ENCODE results near the gene TEX22. TPM values are rescaled to one million over a fixed set of nuclear protein-coding genes. Genes with fewer than 3 reads are reported as not detected.

TEX22 gene
- total RNA-seq, 2 donors from 2014 or later: 0.33 TPM; not detected in 1

GRCh38 chr14:105388110-105388951, 10.0 kb upstream of the TEX22 start:
- Histone ChIP-seq H3K4me1 (peaks cover 16% of the 10 kb centered on the region), H3K36me3 (replicated peaks in 1 of 2; ENCODE audit: insufficient read depth in 1 of 2, low read depth in 2 of 2) (peaks cover 0 to 1% of the 10 kb centered on the region in 2 donors), H3K4me3 (no peak overlapping the region), H3K27ac (no peak overlapping the region), H3K27me3 (no peaks in the 10 kb centered on the region), H3K9me3 (no peaks in the 10 kb centered on the region)
- WGBS, 2 donors: 91 to 100% methylated on average over 7 to 22 of the region's 25 CpGs
- TF ChIP-seq, protein P1, sequence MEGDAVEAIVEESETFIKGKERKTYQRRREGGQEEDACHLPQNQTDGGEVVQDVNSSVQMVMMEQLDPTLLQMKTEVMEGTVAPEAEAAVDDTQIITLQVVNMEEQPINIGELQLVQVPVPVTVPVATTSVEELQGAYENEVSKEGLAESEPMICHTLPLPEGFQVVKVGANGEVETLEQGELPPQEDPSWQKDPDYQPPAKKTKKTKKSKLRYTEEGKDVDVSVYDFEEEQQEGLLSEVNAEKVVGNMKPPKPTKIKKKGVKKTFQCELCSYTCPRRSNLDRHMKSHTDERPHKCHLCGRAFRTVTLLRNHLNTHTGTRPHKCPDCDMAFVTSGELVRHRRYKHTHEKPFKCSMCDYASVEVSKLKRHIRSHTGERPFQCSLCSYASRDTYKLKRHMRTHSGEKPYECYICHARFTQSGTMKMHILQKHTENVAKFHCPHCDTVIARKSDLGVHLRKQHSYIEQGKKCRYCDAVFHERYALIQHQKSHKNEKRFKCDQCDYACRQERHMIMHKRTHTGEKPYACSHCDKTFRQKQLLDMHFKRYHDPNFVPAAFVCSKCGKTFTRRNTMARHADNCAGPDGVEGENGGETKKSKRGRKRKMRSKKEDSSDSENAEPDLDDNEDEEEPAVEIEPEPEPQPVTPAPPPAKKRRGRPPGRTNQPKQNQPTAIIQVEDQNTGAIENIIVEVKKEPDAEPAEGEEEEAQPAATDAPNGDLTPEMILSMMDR (IDR thresholded peaks at IDR 0.05): no peak
- no peak for TF ChIP-seq POLR2A (IDR thresholded peaks at IDR 0.05)
- peak in 1 of 4 donors; percentile 32 for DNase-seq
- intact Hi-C loops (cut with DNase I): no loop called here
- ATAC-seq: no peak

- H3K36me3 ChIP-seq (replicated peaks in 1 of 2; ENCODE audit: insufficient read depth in 1 of 2, low read depth in 2 of 2): no peaks in the 10 kb centered on the region
Observed at GRCh38 chr14:105388976-105389375, 9.4 kb upstream of the TEX22 start.

DNA sequence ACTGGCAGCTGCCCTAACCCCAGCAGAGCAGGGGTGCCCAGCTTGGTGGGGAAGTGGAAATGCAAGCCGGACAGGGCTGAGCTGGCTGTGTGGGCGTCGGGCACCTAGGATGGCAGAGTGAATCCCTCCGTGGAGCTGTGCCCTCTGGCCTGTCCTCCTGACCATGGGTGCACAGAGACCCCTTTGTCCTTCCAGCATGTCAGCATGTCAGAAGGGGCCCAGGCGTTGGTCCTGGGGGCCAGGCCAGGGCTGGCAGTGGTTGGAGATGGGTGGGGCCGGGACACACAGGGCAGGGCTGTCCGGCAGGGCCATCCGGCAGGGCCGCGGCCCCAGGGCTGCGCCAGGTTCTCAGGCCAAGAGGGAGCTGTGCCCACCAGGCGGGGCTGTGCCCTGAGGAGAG, 8.8 kb upstream of the TEX22 start:
- no peak for DNase-seq

More at GRCh38 chr14:105388976-105389375, 9.4 kb upstream of the TEX22 start:
- Histone ChIP-seq H3K4me1 (peaks cover 16% of the 10 kb centered on the region), H3K27me3 (no peaks in the 10 kb centered on the region), H3K27ac (no peak overlapping the region), H3K9me3 (no peaks in the 10 kb centered on the region), H3K4me3 (no peak overlapping the region)
- intact Hi-C loops (cut with DNase I): no loop called here
- WGBS, 2 donors: 89 to 92% methylated on average over 5 to 16 of the region's 16 CpGs
- DNase-seq (no peak), ATAC-seq (no peak)
- TF ChIP-seq POLR2A (IDR thresholded peaks at IDR 0.05): no peak
- TF ChIP-seq, protein P1 (IDR thresholded peaks at IDR 0.05): no peak

DNA sequence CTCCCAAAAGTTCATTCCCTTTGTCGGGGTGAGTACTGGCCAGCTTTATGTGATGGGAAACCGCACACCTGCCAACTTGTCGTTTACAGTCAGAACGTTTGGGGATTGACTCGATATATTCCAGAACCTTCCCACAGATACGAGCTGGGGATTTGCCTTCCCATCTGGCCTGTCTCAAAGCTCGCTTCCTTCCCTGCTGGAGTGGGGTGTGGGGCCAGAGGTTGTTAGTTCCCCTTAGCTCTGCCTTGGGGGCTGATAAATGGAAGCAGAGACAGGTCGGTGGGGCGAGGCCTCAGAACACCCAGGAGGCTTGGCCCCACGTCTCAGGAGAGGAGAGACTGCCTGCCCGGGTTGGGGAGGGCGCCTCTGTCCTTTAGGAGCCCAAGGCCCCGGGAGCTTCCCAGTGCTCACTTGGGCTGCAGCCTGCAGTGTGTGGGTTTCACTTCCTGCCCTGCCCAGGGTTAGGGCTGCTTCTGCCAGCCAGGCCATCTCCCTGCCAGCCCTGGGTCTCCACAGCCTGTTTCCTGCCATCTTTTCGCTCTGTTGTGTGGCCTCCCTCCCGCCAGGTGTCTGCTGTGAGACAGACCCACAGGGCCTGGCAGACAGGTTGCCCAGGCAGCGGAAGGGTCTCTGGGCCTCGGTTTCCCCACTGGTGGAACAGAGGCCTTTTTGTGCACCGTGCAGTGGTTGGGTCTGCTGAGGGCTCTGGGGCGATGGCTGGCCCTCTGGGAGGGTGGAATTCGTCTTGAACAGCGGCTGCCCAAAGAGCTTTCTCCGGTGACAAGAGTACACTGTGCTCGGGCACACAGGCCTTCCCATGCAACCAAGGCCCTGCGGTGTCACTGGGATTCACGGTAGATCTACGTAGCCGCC, 8.1 kb upstream of the TEX22 start:
- DNase-seq: peak in 1 of 4 donors; percentile 36
- Histone ChIP-seq H3K36me3 (replicated peaks in 1 of 2; ENCODE audit: insufficient read depth in 1 of 2, low read depth in 2 of 2) (no peaks in the 10 kb centered on the region), H3K9me3 (no peaks in the 10 kb centered on the region), H3K4me1 (peaks cover 16% of the 10 kb centered on the region), H3K27ac (peak overlapping the region in 2 of 4 donors; percentile 20 to 23), H3K4me3 (no peak overlapping the region), H3K27me3 (no peaks in the 10 kb centered on the region)
- TF ChIP-seq POLR2A (IDR thresholded peaks at IDR 0.05): no peak
- TF ChIP-seq, protein P1 (IDR thresholded peaks at IDR 0.05): no peak
- 59 to 89% methylated on average over 3 to 26 of the region's 27 CpGs for WGBS, 2 donors
- intact Hi-C loops (cut with DNase I): no loop called here
- ATAC-seq: no peak

More for the DNA sequence above, 8.8 kb upstream of the TEX22 start:
- H3K4me1 ChIP-seq: peaks cover 16% of the 10 kb centered on the region
- H3K4me3 ChIP-seq: no peak overlapping the region
- no peaks in the 10 kb centered on the region for H3K9me3 ChIP-seq
- H3K27ac ChIP-seq: no peak overlapping the region
- no peaks in the 10 kb centered on the region for H3K27me3 ChIP-seq
- no peak for TF ChIP-seq POLR2A (IDR thresholded peaks at IDR 0.05)
- TF ChIP-seq, protein P1 (IDR thresholded peaks at IDR 0.05): peak in 1 of 7 experiments; percentile 7
- WGBS, 2 donors: 62 to 96% methylated on average over 4 to 12 of the region's 12 CpGs
- no peaks in the 10 kb centered on the region for H3K36me3 ChIP-seq (replicated peaks in 1 of 2; ENCODE audit: insufficient read depth in 1 of 2, low read depth in 2 of 2)
- intact Hi-C loops (cut with DNase I): no loop called here
- no peak for ATAC-seq

Data from body of pancreas (tissue), 4 donors.